Measurements from ENCODE around the gene ADARB2.

DNA sequence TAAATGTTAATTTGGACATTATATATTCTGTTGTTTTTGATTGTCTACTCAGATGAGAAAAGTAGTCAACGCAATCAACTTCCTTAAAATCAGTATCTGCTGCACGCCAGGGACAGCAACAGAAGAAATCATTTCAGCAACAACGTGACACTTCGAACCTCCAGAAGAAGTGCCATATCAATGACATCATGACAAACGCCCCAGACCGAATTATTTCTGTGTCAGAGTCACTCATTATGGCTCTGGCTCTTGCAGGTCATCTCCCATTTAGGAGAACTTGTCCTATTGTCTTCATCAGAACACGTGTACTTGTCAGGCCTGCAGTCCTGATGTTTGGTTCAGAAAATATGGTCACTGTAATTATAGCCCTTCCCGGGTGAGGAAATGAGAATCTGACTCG, 276.3 kb downstream of the ADARB2 start:
- TF ChIP-seq POLR2A (IDR thresholded peaks at IDR 0.05): no peak
- TF ChIP-seq, protein P1, sequence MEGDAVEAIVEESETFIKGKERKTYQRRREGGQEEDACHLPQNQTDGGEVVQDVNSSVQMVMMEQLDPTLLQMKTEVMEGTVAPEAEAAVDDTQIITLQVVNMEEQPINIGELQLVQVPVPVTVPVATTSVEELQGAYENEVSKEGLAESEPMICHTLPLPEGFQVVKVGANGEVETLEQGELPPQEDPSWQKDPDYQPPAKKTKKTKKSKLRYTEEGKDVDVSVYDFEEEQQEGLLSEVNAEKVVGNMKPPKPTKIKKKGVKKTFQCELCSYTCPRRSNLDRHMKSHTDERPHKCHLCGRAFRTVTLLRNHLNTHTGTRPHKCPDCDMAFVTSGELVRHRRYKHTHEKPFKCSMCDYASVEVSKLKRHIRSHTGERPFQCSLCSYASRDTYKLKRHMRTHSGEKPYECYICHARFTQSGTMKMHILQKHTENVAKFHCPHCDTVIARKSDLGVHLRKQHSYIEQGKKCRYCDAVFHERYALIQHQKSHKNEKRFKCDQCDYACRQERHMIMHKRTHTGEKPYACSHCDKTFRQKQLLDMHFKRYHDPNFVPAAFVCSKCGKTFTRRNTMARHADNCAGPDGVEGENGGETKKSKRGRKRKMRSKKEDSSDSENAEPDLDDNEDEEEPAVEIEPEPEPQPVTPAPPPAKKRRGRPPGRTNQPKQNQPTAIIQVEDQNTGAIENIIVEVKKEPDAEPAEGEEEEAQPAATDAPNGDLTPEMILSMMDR (IDR thresholded peaks at IDR 0.05): no peak
